AG04450 (cell line): ENCODE results near the gene CHST12. TPM values are rescaled to one million over a fixed set of nuclear protein-coding genes. Genes with fewer than 3 reads are reported as not detected.

Source experiments
- CTCF ChIA-PET: fragments of 300-600, 350-600 bp; formaldehyde crosslinking; extraction: SDS; loops from one replicate; lab custom pipeline; 2022; ENCODE audit warnings: antibody characterized with exemption, inconsistent platforms; lab: Charles Lee
- POLR2A ChIA-PET: fragments of 350-600 bp; formaldehyde crosslinking; extraction: SDS; loops from one replicate; lab custom pipeline; 2021; ENCODE audit warnings: antibody characterized with exemption, inconsistent platforms; lab: Yijun Ruan, JAX
- DNase-seq: peaks from one replicate; pipeline ENCODE4 v3.0.0-alpha.2; 2011; ENCODE audit warnings: low read depth, low spot score
- H3K27ac ChIP-seq: one replicate; pipeline ENCODE4 v1.5.1; 2012; ENCODE audit warnings: low read depth, low read length, control low read depth
- H3K27me3 ChIP-seq: one replicate; pipeline ENCODE4 v1.6.0; 2012; ENCODE audit warnings: low read length; ENCODE audit not compliant: control insufficient read depth, insufficient read depth
- H3K4me3 ChIP-seq: 2 replicates; pipeline ENCODE4 v1.5.1; 2011; ENCODE audit warnings: mild to moderate bottlenecking, low read depth, low read length, control low read depth
- H3K9me3 ChIP-seq: 2 replicates; pipeline ENCODE4 v1.5.1; 2012; ENCODE audit warnings: low read length; ENCODE audit not compliant: control insufficient read depth, insufficient read depth
- polyA plus RNA-seq: library from polyadenylated mRNA; depleted of rRNA; stranded (reverse); fragments of >200 nt; gene quantifications from 2 replicates; pipeline ENCODE4 v1.2.3, GENCODE V29; 2011
- TF ChIP-seq, protein P1 (sequence below): IDR thresholded peaks from 2 replicates; pipeline ENCODE4 v1.5.1; 2011; ENCODE audit warnings: low read depth, low read length, control low read depth, inconsistent platforms

CHST12 gene
- polyA plus RNA-seq, 1 experiment, result 8.7 TPM

DNA sequence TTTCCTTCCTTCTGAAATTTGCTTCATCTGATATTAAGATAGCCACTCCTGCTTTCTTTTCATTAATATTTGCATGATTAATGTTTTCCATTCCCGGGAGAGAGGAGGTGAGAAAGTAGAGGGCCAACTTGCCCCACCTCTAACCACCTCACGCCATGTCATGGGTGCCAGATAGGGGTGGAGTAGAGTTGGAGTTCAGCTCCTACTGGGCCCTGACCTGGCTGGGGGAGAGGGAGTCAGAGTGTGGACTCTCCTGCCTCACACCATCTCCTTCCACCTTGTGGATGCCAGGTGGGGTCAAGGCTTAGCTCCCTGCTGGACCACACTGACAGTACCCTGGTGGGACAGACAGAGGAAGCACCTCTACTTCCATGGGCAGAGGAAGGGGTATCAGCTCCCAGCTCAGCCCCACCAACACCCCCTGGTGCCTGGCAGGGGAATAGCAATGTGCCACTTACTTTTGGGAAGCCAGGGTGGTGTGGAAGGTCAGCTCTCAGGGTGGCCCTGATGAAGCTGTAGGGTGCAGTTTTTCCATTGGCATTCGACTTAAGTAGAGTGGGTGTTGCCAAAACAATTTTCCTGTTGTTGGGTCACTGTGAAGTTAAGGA is 28.0 kb downstream of the CHST12 start:
- ChIA-PET CTCF (interaction anchor here (0.5 to 1.1 kb wide), 2 partner anchors 37 to 296 kb away, joined by 3 to 5 read pairs; no protein-coding TSS in a partner anchor), POLR2A (no interaction called here)
- TF ChIP-seq, protein P1, sequence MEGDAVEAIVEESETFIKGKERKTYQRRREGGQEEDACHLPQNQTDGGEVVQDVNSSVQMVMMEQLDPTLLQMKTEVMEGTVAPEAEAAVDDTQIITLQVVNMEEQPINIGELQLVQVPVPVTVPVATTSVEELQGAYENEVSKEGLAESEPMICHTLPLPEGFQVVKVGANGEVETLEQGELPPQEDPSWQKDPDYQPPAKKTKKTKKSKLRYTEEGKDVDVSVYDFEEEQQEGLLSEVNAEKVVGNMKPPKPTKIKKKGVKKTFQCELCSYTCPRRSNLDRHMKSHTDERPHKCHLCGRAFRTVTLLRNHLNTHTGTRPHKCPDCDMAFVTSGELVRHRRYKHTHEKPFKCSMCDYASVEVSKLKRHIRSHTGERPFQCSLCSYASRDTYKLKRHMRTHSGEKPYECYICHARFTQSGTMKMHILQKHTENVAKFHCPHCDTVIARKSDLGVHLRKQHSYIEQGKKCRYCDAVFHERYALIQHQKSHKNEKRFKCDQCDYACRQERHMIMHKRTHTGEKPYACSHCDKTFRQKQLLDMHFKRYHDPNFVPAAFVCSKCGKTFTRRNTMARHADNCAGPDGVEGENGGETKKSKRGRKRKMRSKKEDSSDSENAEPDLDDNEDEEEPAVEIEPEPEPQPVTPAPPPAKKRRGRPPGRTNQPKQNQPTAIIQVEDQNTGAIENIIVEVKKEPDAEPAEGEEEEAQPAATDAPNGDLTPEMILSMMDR, result peak; percentile 25
- Histone ChIP-seq H3K9me3 (peaks cover 25% of the 10 kb centered on the region), H3K4me3 (no peak overlapping the region), H3K27me3 (no peaks in the 10 kb centered on the region), H3K27ac (no peak overlapping the region)
- no peak for DNase-seq

GRCh38 chr7:2432910-2433712 is 29.7 kb downstream of the CHST12 start:
- H3K4me3 ChIP-seq, result no peak overlapping the region
- CTCF ChIA-PET, result no interaction called here
- TF ChIP-seq, protein P1, result no peak
- H3K27ac ChIP-seq, result no peak overlapping the region
- POLR2A ChIA-PET, result no interaction called here
- no peaks in the 10 kb centered on the region for H3K27me3 ChIP-seq
- peaks cover 25% of the 10 kb centered on the region for H3K9me3 ChIP-seq
- DNase-seq, result no peak

- no peaks in the 10 kb centered on the region for H3K27me3 ChIP-seq
- POLR2A ChIA-PET, result no interaction called here
- CTCF ChIA-PET, result interaction anchor here (0.6 kb wide), 1 partner anchor 1103 kb away, joined by 3 read pairs; no protein-coding TSS in a partner anchor
- no peak overlapping the region for H3K27ac ChIP-seq
- TF ChIP-seq, protein P1, result no peak
- no peak overlapping the region for H3K4me3 ChIP-seq
- peaks cover 25% of the 10 kb centered on the region for H3K9me3 ChIP-seq
- no peak for DNase-seq
Observed at GRCh38 chr7:2433713-2434550, 30.5 kb downstream of the CHST12 start.

GRCh38 chr7:2435146-2435545 is 31.7 kb downstream of the CHST12 start:
- peaks cover 23% of the 10 kb centered on the region for H3K9me3 ChIP-seq
- POLR2A ChIA-PET, result no interaction called here
- no peak overlapping the region for H3K27ac ChIP-seq
- H3K27me3 ChIP-seq, result no peaks in the 10 kb centered on the region
- H3K4me3 ChIP-seq, result no peak overlapping the region
- no peak for DNase-seq
- CTCF ChIA-PET, result no interaction called here
- TF ChIP-seq, protein P1, result no peak
